Measurements from ENCODE around the gene SH2D6. TPM values are rescaled to one million over a fixed set of nuclear protein-coding genes. Genes with fewer than 3 reads are reported as not detected.
"Not testable (repeated sequence)": the region's sequence is repeated elsewhere in the genome, so short reads cannot be mapped to it uniquely, and the experiment has no call there.

SH2D6 gene
- total and polyA plus RNA-seq, 10 donors = 0.20 to 0.94 TPM; not detected in 8

DNA sequence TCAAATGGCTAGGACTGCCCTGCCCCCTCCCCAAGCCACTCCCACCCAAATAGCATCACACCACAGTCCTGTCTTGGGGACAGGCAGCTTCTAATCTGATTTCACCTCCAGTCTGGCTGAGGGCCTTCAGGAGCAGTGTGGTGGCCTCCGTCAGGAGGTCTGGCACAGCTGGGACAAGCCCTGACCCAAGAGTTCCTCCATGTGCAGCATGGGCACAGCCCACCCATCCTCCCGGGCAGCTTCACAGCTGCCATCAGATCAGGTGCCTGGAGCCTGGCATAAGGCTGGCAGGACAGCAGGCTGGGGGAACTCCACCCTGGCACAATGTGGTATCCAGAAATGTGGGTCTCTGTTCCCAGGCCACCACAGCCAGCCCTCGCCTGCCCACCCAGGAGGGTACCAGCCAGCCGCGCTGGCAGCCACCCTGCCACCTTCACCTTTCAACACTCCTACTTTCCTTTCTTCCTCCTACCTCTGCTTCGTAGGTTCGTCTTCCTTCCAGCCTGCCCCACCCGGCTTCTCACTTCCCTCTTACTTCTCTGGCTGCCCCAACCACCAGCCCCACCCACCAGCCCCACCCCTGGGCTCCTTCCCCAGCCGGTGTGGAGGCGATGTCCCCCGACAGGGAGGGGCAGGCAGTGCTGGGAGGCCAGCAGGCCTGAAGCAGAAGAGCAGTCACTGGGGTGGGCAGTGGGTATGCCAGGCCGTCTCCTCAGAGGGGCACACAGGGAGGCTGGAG is 8.5 kb upstream of the SH2D6 start, which contains the start of gene CAPG:
Gene CAPG, minus strand, starts transcription at position 522 of the 739 bp plus-strand sequence. CDS start 8,221 bp downstream, outside the sequence.
- peaks cover 24 to 92% (median 68%) of the 10 kb centered on the region in 6 donors for H3K4me1 ChIP-seq
- H3K4me3 ChIP-seq = peak within 1 kb of the TSS in 7 of 8 donors; percentile 21 to 70 (median 32)
- intact Hi-C loops (cut with DNase I; ENCODE audit: low total_unique reads) = no loop called here

DNA sequence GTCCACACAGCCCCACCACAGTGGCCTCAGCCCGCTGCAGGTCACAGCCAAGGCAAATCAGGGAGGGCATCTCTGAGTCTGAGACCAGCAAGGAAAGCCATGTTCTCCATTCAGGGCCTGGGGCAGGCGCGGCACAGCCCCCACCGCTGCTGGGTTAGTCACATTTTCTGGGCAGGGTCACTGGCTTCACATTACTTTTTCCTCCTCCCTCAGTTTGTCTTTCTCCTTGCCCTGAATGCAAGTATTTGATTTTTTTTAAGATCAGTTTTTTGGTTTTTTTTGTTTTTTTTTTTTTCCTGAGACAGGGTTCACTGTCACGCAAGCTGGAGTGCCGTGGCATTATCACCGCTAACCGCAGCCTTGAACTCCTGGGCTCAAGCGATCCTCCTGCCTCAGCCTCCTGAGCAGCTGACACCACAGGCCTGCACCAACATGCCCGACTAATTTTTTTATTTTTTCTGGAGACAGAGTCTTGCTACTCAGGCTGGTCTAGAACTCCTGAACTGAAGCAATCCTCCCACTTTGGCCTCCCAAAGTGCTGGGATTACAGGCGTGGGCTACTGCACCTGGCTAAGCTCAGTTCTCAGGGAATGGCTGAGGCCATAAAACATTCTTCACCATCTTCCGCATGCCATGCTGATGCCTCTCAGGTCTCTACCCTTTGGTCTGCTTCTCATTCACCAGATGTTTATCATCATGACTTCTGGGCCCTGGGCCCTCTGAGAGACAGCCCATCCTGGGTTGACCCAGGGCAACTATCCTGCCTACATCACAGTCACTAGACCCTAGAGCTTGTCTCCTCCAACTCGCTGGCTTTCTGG is 7.7 kb upstream of the SH2D6 start:
- 79 to 96% (median 85%) methylated on average over 13 of the region's 13 CpGs for WGBS, 5 donors
- peaks cover 22 to 90% (median 60%) of the 10 kb centered on the region in 6 donors for H3K4me1 ChIP-seq
- intact Hi-C loops (cut with DNase I; ENCODE audit: low total_unique reads) = no loop called here
- H3K27me3 ChIP-seq (replicated peaks in 1 of 7) = peaks cover 0 to 19% (median 6%) of the 10 kb centered on the region in 7 donors
- H3K36me3 ChIP-seq = no peaks in the 10 kb centered on the region
- H3K27ac ChIP-seq = peak overlapping the region in 7 of 8 donors; percentile 76 to 92 (median 80)
- no peak for TF ChIP-seq POLR2A (IDR thresholded peaks at IDR 0.05)
- no peak for DNase-seq
- peak overlapping the region in 3 of 8 donors; percentile 29 to 70 (median 32) for H3K4me3 ChIP-seq
- no peaks in the 10 kb centered on the region for H3K9me3 ChIP-seq

More for the DNA sequence above, 8.5 kb upstream of the SH2D6 start, which contains the start of gene CAPG:
- no peak for TF ChIP-seq POLR2A (IDR thresholded peaks at IDR 0.05)
- TF ChIP-seq, protein P1, sequence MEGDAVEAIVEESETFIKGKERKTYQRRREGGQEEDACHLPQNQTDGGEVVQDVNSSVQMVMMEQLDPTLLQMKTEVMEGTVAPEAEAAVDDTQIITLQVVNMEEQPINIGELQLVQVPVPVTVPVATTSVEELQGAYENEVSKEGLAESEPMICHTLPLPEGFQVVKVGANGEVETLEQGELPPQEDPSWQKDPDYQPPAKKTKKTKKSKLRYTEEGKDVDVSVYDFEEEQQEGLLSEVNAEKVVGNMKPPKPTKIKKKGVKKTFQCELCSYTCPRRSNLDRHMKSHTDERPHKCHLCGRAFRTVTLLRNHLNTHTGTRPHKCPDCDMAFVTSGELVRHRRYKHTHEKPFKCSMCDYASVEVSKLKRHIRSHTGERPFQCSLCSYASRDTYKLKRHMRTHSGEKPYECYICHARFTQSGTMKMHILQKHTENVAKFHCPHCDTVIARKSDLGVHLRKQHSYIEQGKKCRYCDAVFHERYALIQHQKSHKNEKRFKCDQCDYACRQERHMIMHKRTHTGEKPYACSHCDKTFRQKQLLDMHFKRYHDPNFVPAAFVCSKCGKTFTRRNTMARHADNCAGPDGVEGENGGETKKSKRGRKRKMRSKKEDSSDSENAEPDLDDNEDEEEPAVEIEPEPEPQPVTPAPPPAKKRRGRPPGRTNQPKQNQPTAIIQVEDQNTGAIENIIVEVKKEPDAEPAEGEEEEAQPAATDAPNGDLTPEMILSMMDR (IDR thresholded peaks at IDR 0.05 in 8 of 11, conservative IDR thresholded peaks at IDR 0.05 in 3 of 11) = no peak
- peak; percentile 62 to 70 (median 67) for TF ChIP-seq POLR2AphosphoS5 (IDR thresholded peaks at IDR 0.05)
- peaks cover 0 to 19% (median 6%) of the 10 kb centered on the region in 7 donors for H3K27me3 ChIP-seq (replicated peaks in 1 of 7)
- DNase-seq = peak; percentile 96
- peak within 1 kb of the TSS; percentile 31 to 92 (median 80) for H3K27ac ChIP-seq
- no peaks in the 10 kb centered on the region for H3K9me3 ChIP-seq
- 18 to 29% (median 22%) methylated on average over 11 to 12 of the region's 12 CpGs for WGBS, 5 donors
- no peaks in the 10 kb centered on the region for H3K36me3 ChIP-seq

DNA sequence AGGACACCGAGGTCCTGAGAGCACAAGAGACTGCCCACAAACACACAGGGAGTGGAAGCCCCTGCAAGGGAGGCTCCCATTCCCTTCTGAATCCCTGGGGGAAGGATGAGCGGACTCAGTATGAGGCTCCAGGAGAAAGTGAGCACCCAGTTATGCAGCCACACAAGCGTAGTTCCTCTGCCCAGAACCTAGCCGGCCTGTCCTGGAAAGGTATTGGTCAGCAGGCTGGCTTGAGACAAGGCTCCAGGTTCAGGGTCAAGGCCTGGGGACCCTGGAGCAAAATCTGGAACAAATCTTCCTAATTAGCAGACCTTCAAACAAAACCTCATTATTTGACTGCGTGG is 7.1 kb upstream of the SH2D6 start:
- peaks cover 16 to 90% (median 54%) of the 10 kb centered on the region in 6 donors for H3K4me1 ChIP-seq
- DNase-seq = no peak
- intact Hi-C loops (cut with DNase I; ENCODE audit: low total_unique reads) = no loop called here
- no peaks in the 10 kb centered on the region for H3K9me3 ChIP-seq
- no peak overlapping the region for H3K4me3 ChIP-seq
- H3K27ac ChIP-seq = no peak overlapping the region
- H3K36me3 ChIP-seq = no peaks in the 10 kb centered on the region
- TF ChIP-seq, protein P1 (IDR thresholded peaks at IDR 0.05 in 8 of 11, conservative IDR thresholded peaks at IDR 0.05 in 3 of 11) = no peak
- no peak for TF ChIP-seq POLR2AphosphoS5 (IDR thresholded peaks at IDR 0.05)
- no peak for TF ChIP-seq POLR2A (IDR thresholded peaks at IDR 0.05)
- 90 to 98% (median 91%) methylated on average over 4 to 5 of the region's 5 CpGs for WGBS, 5 donors
- H3K27me3 ChIP-seq (replicated peaks in 1 of 7) = peaks cover 0 to 19% (median 6%) of the 10 kb centered on the region in 7 donors

DNA sequence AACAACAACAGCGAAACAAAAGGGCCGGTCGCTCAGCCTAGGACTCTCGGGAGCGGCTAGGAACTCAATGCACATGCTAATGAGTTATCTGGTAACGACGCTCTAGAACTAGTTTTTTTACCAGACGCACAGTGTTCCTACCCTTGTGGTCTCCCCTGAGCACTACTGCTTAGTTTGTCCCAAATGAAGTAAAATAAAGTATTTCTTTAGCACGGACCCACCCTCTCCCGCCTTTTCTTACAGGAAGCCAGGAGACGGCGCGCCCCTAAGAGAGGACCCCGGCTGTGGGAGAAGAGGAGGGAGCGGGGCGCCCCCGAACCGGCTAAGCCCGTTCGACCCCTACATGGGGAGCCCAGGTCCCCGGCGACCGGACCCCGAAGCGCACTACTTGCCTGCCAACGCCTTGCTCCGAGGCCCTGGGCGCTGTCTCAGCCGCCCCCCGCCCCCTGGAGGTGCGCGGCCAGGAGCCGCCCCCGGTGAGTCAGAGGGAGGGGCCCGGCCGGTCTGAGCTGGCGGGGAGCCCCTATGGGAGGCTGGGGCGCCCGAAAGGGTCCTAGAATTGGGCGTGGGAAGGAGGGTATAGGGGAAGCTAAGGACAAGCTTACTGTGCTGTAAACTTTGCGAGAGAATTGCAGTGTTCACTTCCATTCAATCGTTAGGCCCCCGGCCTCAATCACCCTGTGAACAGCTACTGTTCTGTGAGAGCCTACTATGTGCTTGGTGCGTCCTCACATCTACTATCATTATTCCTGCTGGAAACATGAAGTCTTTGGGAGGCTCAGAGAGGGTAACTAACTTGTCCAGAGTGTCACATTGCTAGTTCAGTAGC is 4.7 kb upstream of the SH2D6 start:
- no peaks in the 10 kb centered on the region for H3K9me3 ChIP-seq
- 7 to 13% (median 9%) methylated on average over 36 to 44 of the region's 44 CpGs for WGBS, 5 donors
- H3K4me1 ChIP-seq = peaks cover 11 to 81% (median 45%) of the 10 kb centered on the region in 6 donors
- H3K27ac ChIP-seq = peak overlapping the region in 3 of 8 donors; percentile 26 to 53 (median 46)
- TF ChIP-seq, protein P1 (IDR thresholded peaks at IDR 0.05 in 8 of 11, conservative IDR thresholded peaks at IDR 0.05 in 3 of 11) = peak in 2 of 11 experiments; percentile 7 to 19
- TF ChIP-seq POLR2A (IDR thresholded peaks at IDR 0.05) (no peak), POLR2AphosphoS5 (IDR thresholded peaks at IDR 0.05) (peak; percentile 7 to 47 (median 19))
- H3K27me3 ChIP-seq (replicated peaks in 1 of 7) = peaks cover 0 to 19% (median 6%) of the 10 kb centered on the region in 7 donors
- intact Hi-C loops (cut with DNase I; ENCODE audit: low total_unique reads) = no loop called here
- no peaks in the 10 kb centered on the region for H3K36me3 ChIP-seq
- H3K4me3 ChIP-seq = peak overlapping the region; percentile 15 to 68 (median 30)
- DNase-seq = no peak

DNA sequence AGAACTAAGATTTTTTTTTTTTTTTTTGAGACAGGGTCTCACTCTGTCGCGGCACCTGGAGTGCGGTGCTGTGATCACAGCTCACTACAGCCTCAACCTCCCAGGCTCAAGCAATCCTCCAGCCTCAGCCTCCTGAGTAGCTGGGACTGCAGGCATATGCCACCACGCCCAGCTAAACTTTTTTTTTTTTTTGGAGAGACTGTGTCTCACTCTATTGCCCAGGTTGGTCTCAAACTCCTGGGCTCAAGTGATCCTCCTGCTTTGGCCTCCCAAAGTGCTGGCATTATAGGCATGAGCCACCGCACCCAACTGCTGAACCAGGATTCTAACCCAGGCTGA is 4.1 kb upstream of the SH2D6 start:
- H3K4me3 ChIP-seq; H3K27ac ChIP-seq; H3K36me3 ChIP-seq; intact Hi-C loops (cut with DNase I; ENCODE audit: low total_unique reads); DNase-seq; H3K9me3 ChIP-seq: not testable (repeated sequence)
- Histone ChIP-seq H3K4me1 (peaks cover 11 to 81% (median 45%) of the 10 kb centered on the region in 6 donors), H3K27me3 (replicated peaks in 1 of 7) (peaks cover 0 to 19% (median 6%) of the 10 kb centered on the region in 7 donors)
- WGBS, 5 donors = 81 to 92% (median 88%) methylated on average over 5 of the region's 5 CpGs
